Measurements from ENCODE around the gene SGSM1. TPM values are rescaled to one million over a fixed set of nuclear protein-coding genes. Genes with fewer than 3 reads are reported as not detected.

Gene SGSM1
- total RNA-seq, 2 donors from 2014 or later = 1.6 to 3.0 TPM

DNA sequence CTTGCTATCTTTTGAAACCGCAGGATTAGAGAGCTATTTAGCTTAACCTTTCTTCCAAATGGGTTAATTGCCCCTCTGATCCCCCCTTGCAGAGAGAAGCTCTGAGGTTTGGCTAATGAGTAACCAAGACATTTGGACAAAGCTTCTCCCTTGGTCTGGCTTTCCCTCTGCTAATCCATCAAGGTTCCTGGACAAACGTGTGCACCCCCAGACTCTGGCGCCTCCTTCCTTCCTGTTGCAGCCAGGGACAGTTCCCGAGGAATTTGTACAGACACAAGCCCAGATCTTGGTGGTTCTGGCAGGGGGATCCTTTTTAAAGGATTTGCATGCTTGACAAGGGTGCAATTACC lies 148.1 kb downstream of the SGSM1 start:
- no peaks in the 10 kb centered on the region for H3K4me1 ChIP-seq (ENCODE audit: control insufficient read depth, insufficient read depth, low read length)
- peaks cover 15% of the 10 kb centered on the region for H3K36me3 Mint-ChIP-seq (ENCODE audit: low read depth)
- peak overlapping the region; percentile 82 for H3K4me3 ChIP-seq (ENCODE audit: low read length)
- no peaks in the 10 kb centered on the region for H3K27me3 Mint-ChIP-seq (ENCODE audit: insufficient read depth)
- TF ChIP-seq, protein P1, sequence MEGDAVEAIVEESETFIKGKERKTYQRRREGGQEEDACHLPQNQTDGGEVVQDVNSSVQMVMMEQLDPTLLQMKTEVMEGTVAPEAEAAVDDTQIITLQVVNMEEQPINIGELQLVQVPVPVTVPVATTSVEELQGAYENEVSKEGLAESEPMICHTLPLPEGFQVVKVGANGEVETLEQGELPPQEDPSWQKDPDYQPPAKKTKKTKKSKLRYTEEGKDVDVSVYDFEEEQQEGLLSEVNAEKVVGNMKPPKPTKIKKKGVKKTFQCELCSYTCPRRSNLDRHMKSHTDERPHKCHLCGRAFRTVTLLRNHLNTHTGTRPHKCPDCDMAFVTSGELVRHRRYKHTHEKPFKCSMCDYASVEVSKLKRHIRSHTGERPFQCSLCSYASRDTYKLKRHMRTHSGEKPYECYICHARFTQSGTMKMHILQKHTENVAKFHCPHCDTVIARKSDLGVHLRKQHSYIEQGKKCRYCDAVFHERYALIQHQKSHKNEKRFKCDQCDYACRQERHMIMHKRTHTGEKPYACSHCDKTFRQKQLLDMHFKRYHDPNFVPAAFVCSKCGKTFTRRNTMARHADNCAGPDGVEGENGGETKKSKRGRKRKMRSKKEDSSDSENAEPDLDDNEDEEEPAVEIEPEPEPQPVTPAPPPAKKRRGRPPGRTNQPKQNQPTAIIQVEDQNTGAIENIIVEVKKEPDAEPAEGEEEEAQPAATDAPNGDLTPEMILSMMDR (conservative IDR thresholded peaks at IDR 0.05) = no peak
- no peaks in the 10 kb centered on the region for H3K27me3 ChIP-seq (ENCODE audit: control insufficient read depth, insufficient read depth, low read length, poor library complexity, severe bottlenecking)
- H3K27ac Mint-ChIP-seq = peak overlapping the region; percentile 93
- H3K4me1 Mint-ChIP-seq = peaks cover 26% of the 10 kb centered on the region
- no peak overlapping the region for H3K27ac ChIP-seq (ENCODE audit: low read depth, low read length)
- peak; percentile 55 for DNase-seq
- H3K36me3 ChIP-seq (ENCODE audit: control insufficient read depth, insufficient read depth, low read length) = no peaks in the 10 kb centered on the region
- peak overlapping the region; percentile 87 for H3K9ac ChIP-seq (ENCODE audit: extremely low read depth, low read length, poor library complexity, severe bottlenecking)
- H3K9me3 ChIP-seq (ENCODE audit: control insufficient read depth, low read length) = no peaks in the 10 kb centered on the region
- WGBS, 2 experiments (ENCODE audit: insufficient coverage in 1 of 2, insufficient read length in 1 of 2) = 56 to 86% methylated on average over 3 to 4 of the region's 4 CpGs
- no peaks in the 10 kb centered on the region for H3K9me3 Mint-ChIP-seq
- H3K4me3 Mint-ChIP-seq = peak overlapping the region; percentile 99

DNA sequence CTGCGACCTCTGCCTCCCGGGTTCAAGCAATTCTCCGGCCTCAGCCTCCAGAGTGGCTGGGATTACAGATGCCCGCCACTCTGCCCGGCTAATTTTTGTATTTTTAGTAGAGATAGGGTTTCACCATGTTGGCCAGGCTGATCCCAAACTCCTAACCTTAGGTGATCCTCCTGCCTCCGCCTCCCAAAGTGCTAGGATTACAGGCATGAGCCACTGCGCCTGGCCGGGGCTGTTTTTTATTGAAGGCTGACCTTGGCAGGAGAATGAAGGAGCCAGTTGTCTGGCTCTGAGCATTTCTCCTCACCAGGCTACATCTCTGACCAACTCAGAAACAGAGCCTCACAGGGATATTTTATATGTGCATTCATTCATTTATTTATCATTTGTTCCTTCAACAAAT lies 148.8 kb downstream of the SGSM1 start:
- Histone ChIP-seq H3K4me1 (ENCODE audit: control insufficient read depth, insufficient read depth, low read length) (no peaks in the 10 kb centered on the region), H3K9ac (ENCODE audit: extremely low read depth, low read length, poor library complexity, severe bottlenecking) (no peak overlapping the region), H3K36me3 (ENCODE audit: control insufficient read depth, insufficient read depth, low read length) (no peaks in the 10 kb centered on the region), H3K4me3 (ENCODE audit: low read length) (no peak overlapping the region), H3K27ac (ENCODE audit: low read depth, low read length) (no peak overlapping the region), H3K27me3 (ENCODE audit: control insufficient read depth, insufficient read depth, low read length, poor library complexity, severe bottlenecking) (no peaks in the 10 kb centered on the region), H3K9me3 (ENCODE audit: control insufficient read depth, low read length) (no peaks in the 10 kb centered on the region)
- peak; percentile 26 for DNase-seq
- Mint-ChIP-seq H3K27ac (no peak overlapping the region), H3K4me1 (peaks cover 26% of the 10 kb centered on the region), H3K9me3 (no peaks in the 10 kb centered on the region), H3K4me3 (no peak overlapping the region), H3K36me3 (ENCODE audit: low read depth) (peaks cover 15% of the 10 kb centered on the region), H3K27me3 (ENCODE audit: insufficient read depth) (no peaks in the 10 kb centered on the region)
- 94 to 96% methylated on average over 6 to 8 of the region's 8 CpGs for WGBS, 2 experiments (ENCODE audit: insufficient coverage in 1 of 2, insufficient read length in 1 of 2)
- TF ChIP-seq, protein P1 (conservative IDR thresholded peaks at IDR 0.05) = no peak

DNA sequence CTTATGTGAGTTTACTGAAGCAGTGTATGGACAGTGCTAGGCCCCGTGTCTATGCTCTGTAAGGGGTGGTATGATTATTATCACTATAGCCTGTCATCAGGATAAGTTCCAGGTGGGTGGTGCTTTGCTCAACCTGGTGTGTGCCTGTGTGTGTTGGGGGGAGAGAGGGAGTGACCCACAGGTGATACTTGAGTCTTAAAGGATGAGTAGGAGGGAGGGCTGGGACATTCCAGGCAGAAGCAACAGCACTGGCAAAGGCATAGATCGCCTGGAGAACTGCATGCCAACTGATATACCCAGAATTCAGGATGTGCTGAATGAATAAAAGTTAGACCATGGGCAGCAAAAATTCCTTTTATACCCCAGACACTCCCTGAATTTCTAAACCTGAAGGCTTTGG lies 151.0 kb downstream of the SGSM1 start:
- H3K27ac Mint-ChIP-seq = no peak overlapping the region
- H3K4me1 ChIP-seq (ENCODE audit: control insufficient read depth, insufficient read depth, low read length) = no peaks in the 10 kb centered on the region
- H3K4me3 Mint-ChIP-seq = no peak overlapping the region
- H3K4me3 ChIP-seq (ENCODE audit: low read length) = no peak overlapping the region
- no peaks in the 10 kb centered on the region for H3K27me3 ChIP-seq (ENCODE audit: control insufficient read depth, insufficient read depth, low read length, poor library complexity, severe bottlenecking)
- DNase-seq = peak; percentile 32
- peaks cover 19% of the 10 kb centered on the region for H3K4me1 Mint-ChIP-seq
- H3K36me3 Mint-ChIP-seq (ENCODE audit: low read depth) = peaks cover 31% of the 10 kb centered on the region
- peaks cover 6% of the 10 kb centered on the region for H3K9me3 ChIP-seq (ENCODE audit: control insufficient read depth, low read length)
- no peak overlapping the region for H3K27ac ChIP-seq (ENCODE audit: low read depth, low read length)
- TF ChIP-seq, protein P1 (conservative IDR thresholded peaks at IDR 0.05) = no peak
- no peaks in the 10 kb centered on the region for H3K9me3 Mint-ChIP-seq
- WGBS, 2 experiments (ENCODE audit: insufficient coverage in 1 of 2, insufficient read length in 1 of 2) = 81 to 100% methylated on average over 1 to 2 of the region's 2 CpGs
- no peak overlapping the region for H3K9ac ChIP-seq (ENCODE audit: extremely low read depth, low read length, poor library complexity, severe bottlenecking)
- H3K27me3 Mint-ChIP-seq (ENCODE audit: insufficient read depth) = no peaks in the 10 kb centered on the region
- H3K36me3 ChIP-seq (ENCODE audit: control insufficient read depth, insufficient read depth, low read length) = peaks cover 12% of the 10 kb centered on the region

Data from endodermal cell (in vitro differentiated cells).